ENCODE results near the gene PSMG3.
A peak's percentile ranks its signal among the peaks of the same experiment; 100 is the strongest.

PSMG3 gene

DNA sequence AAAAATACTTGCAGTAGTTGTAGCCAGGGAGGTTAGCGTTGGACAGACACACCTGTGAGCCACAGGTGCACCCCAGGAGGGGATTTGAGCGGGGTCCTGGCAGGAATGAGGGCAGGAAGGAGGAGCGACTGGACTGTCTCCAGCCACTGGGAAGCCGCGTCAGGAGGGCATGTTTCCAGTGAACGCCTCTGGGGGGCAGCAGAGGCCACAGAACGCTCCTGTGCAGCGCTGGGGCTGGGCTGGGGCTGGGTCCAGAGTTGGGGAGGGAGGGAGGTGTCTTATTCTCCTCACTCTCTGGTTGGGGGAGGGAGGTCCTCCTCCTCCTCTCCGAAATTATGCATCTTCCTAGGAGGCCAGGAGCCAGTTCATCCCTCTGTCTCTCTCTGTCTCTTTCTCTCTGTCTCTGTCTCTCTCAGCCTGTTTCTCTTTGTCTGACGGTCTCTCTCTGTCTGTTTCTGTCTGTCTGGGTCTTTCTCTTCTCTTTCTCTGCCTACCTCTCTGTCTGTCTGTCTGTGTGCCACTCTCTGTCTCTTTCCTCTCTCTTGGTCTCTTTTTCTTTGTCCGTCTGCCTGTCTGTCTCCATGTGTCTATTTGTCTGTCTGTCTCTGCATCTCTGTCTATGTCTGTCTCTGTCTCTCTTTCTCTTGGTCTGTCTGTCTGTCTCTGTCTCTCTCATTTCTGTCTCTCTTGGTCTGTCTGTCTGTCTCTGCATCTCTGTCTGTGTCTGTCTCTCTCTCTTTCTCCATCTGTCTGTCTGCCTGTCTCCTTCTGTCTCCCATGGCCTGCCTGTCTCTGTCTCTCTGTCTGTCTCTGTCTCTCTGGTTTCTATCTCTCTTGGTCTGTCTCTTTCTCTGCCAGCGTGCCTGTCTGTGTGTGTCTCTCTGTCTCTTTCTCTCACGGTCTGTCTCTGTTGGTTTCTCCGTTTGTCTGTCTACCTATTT is 9.9 kb upstream of the PSMG3 start:
- DNase-seq (ENCODE audit: low read depth), result peak; percentile 54

DNA sequence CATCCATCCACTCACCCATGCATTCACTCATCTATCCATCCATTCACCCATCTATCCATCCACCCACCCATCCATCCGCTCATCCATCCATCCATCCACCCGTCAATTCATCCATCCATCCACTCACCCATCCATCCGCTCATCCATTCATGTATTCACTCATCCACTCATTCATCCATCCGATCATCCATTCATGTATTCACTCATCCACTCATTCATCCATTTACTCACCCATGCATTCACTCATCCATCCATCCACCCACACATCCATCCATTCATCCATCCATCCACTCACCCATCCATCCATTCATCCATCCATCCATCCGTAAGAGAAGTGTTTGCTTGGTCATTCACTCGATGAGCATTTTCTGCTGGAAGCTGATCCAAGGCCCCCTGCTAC is 8.7 kb upstream of the PSMG3 start:
- DNase-seq (ENCODE audit: low read depth), result no peak

DNA sequence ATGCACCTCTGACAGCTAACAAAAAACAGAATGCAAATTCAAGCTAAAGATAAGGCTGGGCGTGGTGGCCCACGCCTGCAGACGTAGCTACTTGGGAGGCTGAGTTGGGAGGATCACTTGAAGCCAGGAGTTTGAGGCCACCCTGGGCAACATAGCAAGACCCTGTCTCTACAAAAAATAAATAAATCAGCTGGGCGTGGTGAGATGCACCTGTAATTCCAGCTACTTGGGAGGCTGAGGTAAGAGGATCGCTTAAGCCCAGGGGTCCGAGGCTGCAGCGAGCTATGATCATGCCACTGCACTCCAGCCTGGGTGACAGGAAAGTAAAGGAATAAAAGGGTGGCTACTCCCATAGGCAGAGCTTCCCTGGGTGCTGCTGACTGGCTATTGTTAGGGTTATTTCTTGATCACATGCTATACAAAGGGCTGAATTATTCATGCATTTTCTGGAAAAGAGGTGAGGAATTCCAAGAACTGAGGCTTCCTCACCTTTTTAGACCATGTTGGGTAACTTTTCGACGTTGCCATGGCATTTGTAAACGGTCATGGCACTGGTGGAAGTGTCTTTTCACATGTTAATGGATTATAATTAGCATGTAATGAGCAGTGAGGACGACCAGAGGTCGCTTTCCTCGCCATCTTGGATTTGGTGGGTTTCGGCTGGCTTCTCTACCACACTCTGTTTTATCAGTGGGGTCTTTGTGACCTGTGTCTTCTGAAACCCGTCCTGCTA is 6.9 kb upstream of the PSMG3 start:
- no peak for DNase-seq (ENCODE audit: low read depth)

DNA sequence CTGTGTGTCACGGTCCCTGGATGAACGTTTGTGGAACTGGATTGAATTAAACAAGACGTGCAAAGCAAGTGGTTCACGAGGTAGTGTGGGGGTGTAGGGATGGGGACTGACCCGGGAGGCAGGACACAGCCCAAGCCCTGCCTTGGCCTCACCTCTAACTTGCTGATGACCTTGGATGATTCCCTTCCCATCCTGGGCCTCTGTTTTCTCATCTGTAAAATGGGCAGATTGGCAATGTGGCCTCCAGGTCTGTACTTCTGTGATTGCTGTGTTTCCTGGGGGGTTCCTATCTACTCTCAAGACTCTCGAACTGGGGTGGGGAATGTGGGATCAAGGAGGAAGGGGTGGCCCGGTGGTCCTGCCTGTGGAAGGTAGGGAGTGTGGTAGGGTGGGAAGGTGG is 6.0 kb upstream of the PSMG3 start:
- DNase-seq (ENCODE audit: low read depth), result no peak

DNA sequence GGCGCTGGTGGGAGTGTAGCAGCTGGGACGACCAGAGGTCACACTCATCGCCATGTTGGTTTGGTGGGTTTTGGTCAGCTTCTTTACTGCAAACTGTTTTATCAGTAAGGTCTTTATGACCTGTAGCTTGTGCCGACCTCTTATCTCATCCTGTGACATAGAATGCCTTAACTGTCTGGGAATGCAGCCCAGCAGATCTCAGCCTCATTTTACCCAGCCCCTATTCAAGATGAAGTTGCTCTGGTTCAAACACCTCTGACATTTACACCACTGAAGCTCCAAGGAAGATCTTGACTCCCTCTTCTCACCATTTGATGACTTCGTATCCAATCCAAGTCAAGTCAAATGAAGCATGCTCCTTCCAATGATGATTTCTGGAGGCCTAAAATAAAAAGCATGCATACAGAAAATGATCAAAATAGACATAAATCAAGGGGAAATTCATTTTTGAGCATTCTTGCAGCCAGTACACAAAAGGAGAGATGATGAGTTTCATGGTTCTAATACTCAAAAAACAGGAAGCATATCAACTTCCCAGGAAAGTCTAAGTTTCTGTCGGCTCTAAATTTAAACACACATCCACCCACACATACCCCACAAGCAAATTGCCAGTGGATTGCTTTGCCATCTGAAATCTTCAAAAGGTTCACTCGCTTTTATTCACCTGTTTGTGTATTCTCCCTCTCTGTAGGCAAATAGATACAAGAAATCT is 2.4 kb upstream of the PSMG3 start:
- DNase-seq (ENCODE audit: low read depth), result no peak

DNA sequence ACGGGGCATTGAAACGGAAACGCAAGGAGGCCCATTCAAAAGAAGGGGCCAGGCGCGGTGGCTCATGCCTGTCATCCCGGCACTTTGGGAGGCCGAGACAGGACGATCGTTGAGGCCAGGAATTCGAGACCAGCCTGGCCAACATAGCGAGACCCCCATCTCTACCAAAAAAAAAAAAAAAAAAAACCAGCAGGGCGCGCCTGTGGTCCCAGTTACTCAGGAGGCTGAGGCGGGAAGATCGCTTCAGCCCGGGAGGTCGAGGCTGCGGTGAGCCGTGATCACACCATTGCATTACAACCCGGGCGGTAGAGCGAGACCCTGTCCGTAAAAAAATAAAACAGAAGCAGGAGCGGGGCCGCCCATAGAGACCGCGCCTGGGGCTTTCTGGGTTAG is 396 bp downstream of the PSMG3 start:
- DNase-seq (ENCODE audit: low read depth), result no peak

DNA sequence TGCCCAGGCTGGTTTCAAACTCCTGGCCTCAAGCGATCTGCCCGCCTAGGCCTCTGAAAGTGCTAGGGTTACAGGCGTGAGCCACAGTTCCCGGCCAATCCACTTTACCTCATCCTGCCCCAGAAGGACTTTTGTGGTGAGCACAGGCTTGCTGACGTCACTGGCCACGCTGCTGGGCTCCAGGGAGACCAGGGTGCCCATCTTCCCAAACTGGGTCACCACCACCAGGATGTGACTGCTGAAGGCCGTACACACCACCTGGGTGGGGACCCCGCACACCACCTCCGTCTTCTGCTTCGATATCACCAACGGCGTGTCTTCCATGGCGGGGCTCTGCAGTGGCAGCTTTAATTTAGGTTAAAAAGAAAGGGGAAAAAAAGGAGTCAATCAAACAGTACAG is 816 bp downstream of the PSMG3 start:
- no peak for DNase-seq (ENCODE audit: low read depth)

DNA sequence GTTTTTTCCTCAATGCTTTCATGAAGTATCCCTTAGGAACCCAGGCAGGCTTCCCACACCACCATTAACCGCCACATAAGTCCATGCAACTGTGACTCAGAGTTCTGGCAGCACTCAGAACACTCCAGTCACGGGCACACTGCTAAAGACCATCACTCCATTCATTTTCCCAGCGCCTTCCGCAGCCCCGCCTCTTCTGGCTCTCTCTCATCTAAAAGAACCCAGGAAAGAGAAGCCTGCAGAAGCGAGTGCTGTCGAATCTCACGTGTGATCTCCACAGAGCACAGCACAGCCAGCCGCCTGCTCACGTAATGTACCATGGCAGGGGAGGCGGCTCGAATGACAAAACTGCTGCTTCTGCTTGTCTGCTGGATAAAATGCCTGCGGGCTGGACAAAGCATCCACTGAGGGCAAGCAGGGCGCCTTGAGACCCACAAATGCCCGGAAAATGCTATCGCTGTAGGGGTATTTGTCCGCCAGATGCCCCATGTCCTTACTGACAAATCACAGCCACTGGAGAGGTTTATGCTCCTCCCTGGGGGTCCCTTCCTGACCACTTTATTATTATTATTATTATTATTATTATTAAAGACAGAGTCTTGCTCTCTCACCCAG is 1.8 kb downstream of the PSMG3 start:
- DNase-seq (ENCODE audit: low read depth), result no peak

DNA sequence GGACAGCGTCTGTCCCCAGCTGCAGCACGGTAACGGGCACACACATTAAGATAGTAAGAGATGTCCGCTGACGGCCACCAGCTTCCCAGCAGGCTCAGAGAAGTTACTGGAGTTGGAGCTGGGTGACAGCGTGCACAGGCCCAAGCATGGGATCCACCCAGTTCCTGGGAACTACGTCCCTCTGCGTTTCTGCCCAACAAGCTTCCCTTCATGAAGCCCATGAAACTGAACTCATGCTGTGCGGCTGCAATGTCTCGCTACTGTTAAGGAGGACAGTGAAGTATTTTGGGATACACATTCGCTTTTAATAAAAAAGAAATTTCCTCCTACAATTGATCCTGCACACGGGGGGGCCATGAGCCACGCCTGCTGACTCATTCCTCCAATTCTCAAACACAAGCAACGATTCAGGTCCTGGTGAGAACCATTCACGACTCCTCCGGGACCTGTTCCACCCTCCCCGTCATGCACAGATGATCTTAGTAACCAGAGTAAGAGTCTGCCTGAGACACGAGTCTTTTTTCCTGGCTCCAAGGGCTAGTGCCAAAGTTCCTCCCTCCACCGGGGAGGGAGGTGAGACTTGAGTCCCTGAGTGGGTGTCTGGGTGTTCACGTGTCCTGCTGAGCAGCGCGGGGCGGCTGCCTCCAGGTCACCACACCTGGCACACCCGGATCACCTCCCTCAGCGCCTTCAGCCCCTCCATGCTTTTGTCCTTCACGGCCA is 2.6 kb downstream of the PSMG3 start:
- DNase-seq (ENCODE audit: low read depth), result no peak

DNA sequence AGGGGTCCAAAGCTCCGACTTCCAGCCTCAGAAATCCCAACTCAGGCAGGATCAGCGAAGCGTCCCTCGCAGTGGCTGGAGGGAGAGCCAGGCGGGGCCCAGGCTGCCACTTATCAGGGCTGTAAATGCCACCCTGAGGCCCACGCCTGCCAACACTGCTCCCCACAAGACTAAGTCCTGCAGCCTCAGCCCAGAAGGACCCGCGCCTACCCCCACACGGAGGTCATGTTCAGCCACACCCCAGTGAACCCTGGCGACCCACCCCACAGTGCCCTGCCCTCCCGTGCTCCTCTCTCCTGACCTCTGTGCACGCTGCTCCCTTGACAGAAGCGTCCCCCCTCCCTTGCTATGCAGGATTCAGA is 3.2 kb downstream of the PSMG3 start:
- no peak for DNase-seq (ENCODE audit: low read depth)

DNA sequence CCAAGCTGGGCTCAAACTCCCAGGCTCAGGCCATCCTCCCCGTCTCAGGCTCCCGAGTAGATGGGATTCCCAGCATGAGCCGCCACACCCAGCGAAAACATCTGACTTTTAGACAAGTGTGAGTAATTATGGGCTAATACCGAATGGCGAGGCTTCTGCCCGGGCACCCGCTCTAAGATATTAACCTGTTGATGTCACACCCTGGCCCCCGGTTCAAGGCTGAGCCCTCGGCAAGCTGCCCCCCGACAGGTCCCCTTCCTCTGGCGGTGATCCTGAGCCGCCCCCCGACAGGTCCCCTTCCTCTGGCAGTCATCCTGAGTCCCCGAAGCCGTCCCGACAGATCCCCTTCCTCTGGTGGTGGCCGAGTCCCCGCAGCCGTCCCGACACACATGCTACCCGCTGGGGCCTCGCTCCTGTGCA is 5.2 kb downstream of the PSMG3 start:
- no peak for DNase-seq (ENCODE audit: low read depth)

DNA sequence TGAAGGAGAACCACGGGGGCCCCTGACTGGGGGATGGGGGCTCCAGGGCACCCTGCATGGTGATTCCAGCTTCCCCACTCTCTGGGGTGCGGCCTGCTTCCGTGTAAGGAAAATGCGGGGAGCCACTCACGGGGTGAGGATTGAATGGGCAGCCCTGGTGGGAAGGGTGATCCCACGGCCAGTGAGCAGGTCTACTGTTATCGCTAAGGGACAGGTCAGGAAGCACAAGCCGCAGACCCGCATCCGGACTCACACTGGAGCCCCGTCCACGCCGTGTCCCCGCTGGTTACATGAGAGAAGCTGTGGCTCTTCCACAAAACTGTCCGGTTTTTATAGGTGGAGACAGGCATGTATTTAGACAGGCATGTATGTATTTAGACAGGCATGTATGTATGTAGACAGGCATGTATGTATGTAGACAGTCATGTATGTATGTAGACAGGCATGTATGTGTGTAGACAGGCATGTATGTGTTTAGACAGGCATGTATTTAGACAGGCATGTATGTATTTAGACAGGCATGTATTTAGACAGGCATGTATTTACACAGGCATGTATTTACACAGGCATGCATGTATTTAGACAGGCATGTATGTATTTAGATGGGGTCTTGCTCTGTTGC is 5.7 kb downstream of the PSMG3 start:
- DNase-seq (ENCODE audit: low read depth), result no peak

DNA sequence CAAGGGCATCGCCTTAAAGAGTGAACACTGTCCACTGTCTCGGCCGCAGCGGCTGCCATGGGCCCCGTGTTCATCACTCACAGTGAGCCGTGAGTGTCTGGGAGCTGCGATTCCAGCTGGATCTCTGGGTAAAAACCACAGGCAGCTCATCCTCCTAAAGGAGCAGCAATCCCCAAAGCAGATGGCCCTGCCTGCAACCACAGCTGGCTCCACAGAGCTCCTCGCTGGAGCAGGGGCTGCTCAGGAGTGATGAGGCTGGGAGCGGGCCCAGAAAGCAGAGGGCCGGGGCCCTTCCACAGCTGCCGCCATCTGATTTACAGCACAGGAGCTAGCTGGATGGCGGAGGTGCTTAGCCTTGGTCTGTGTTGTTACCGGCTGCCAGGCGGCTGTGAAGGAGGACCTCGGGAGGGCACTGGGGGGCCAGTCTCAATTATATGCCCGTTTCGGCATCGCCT is 7.2 kb downstream of the PSMG3 start:
- DNase-seq (ENCODE audit: low read depth), result no peak

DNA sequence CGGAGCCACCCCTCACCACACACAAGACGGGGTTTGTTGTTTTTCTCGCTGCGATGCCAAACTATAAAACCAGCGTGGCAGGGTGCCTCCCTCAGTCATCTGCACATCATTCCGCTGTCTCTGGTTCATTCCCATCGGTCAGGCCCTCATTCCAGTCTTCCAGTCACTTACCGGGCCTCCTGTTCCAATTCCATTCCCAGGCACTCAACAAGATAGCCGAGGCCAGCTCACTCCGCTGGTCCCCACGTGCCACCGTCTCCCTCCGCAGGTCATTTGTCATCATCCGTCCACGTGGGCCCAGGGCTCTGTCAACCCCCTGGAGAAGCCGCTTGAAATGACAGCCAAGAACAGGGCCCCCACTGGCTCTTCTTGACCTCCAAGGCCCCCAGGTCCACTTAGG is 7.7 kb downstream of the PSMG3 start:
- no peak for DNase-seq (ENCODE audit: low read depth)

DNA sequence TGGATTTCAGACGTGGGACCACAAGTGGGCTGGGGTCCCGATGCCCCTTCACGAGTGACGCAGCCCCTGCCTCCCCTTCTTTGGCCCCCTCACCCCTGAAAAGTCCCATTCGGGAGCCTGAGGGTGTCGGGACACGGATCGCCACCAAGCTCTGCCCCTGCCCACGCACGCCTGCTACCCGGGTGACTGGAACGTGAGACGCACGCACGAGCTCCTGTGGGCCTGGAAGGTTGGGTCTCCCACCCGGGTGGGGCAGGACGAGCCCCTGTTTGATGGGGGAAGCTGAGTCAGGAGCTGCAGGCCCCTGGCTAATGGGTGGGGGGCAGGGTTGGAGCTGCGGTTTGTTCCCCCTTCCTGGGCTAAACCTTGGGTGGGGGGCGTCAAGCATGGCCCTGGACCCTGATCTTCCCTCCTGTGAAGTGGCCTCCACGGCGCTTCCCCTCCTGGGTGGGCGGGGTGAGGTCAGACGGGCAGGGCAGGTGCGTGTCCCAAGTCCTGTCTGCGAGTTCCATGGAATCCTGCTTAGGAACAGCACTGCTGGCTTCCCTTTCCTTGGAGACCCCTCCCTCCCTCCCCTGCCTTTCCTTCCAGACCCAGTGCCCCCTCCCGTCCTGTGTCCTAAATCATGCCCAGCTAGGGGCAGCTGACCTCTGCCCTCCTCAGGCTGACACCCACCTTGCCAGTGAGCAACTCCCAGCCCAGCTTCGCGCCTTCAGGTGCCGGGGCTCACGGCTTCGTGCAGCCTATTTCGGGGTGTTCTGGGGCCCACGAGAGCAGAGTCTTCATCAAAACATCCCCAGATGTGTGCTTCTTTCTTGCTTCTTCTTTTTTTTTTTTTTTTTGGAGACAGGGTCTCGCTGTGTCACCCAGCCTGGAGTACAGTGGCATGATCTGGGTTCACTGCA is 8.5 kb downstream of the PSMG3 start:
- DNase-seq (ENCODE audit: low read depth), result no peak

DNA sequence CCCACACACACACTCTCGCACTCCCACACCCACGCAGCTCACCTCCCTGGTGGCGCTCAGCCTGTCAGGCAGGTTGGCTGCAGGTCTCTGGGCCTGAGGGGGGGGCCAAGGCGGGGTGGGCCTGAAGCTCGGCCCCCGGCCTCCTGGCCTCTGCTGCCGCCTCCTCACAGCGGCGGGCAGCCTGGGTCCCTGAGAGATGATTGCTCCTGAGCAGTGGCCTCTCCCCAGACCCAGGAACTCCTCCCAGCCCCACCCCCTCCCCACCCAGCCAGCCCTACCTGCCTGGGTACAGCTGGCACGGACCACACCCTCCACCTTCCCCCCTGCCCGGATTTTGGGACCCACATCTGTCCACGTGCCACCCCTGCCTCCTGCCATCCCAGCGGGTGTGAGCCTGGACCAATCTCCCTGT is 9.2 kb downstream of the PSMG3 start:
- DNase-seq (ENCODE audit: low read depth), result no peak

DNA sequence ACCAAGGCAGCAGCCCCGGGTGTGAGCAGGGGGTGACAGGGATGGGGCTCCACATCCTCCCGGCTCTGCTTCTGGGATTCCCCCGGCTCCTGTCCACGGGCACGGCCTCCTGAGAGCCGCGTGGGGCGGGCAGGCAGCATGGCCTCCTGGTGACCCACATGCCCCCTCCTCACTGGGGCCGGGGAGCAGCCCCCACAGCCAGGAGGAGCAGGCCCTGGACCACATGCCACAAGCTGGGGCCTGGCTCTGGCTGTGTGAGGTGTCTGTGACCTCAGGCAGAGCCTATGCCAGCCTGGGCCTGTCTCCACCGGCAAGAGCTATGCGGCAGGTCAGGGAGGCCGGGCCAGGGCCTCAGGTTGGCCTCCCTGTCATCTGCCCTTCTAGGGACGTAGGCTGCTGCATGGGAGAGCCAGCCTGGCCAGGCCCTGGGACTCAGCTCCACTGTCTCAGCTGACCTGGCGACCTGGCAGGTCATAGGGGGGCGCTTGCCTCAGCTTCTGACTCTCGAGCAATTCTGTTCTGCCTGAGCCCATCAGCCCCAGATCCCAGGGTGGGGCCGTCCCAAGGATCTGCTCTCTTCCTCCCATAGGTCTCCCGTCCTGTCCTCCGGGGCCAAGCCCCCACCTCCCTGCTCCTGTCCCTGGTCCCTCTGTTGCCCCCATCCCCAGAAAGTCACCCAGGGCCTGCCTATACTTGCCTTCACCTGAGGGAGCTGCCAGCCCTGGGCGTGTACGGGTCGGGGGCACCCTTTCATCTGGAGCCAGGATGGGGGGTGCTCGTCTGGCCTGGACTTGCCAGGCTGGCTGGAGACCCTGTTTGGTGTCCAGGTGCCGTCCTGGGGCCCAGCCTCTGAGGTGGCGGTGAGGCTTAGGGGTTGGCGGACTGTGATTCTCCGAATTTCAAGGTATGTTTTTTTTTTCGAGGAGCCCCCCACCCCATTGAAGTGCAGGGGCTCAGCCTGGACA is 9.9 kb downstream of the PSMG3 start:
- no peak for DNase-seq (ENCODE audit: low read depth)

DNA sequence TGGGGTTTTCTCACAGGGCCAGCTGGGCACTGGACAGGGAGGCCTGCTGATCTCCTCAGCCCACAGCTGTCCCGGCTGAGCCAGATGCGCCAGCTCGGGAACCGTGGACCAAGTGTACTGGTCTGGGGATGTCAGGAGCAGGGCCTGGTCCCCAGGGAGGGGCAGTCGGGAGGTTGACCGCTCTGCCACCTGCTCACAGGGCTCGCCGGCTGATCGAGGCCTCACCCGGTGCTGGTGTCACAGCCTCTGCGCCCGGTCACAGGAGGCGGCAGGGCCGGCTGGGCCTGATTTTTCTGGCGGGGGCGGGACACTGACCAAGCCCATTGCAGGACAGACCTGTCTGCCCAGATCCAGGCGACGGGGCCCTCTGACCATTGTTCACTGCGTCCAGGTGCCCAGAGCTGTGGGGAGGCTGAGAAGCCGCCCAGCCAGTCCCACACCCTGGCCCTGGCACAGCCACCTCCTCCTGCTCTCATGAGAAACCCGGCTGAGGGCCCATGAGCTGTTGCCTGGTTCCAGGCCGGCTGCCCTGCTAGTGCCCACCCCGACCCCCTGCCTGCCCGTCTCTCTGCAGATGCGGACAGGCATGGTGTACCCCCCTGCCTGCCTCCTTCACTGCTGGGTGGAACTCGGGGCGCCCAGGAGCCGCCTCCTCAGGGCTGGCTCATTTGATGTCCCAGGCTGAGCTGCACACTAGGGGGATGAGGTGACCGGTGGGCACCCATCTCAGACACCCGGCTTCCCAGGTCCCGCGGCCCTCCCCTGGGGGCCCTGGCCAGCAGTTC is 10.8 kb downstream of the PSMG3 start:
- DNase-seq (ENCODE audit: low read depth), result no peak

All from stimulated activated CD8-positive, alpha-beta memory T cell treated with anti-CD3 and anti-CD28 coated beads, Interleukin-12 subunit alpha, Interleukin-12 subunit beta, amount 100 ng/mL, for 1 hour (primary cell).